ENCODE measurements around the gene XIAP.
A peak's percentile ranks its signal among the peaks of the same experiment; 100 is the strongest.
"Not testable (repeated sequence)": the region's sequence is repeated elsewhere in the genome, so short reads cannot be mapped to it uniquely, and the experiment has no call there.

Gene XIAP

GRCh38 chrX:123859846-123860838 lies at the start of gene XIAP:
TSS of gene XIAP (plus strand) at chrX:123860053. CDS start at chrX:123885663, 25,610 bp downstream.
- peak; percentile 88 for DNase-seq

GRCh38 chrX:123814343-123814742 lies 45.5 kb upstream of the XIAP start:
- DNase-seq: no peak

GRCh38 chrX:123814934-123815394 lies 44.9 kb upstream of the XIAP start:
- not testable (repeated sequence) for DNase-seq

- no peak for DNase-seq
These were observed 42.5 kb upstream of the XIAP start for GRCh38 chrX:123817288-123817894.

- no peak for DNase-seq
These were observed 41.6 kb upstream of the XIAP start for GRCh38 chrX:123818243-123818642.

GRCh38 chrX:123822965-123823364 lies 36.9 kb upstream of the XIAP start:
- no peak for DNase-seq

GRCh38 chrX:123830309-123830708 lies 29.5 kb upstream of the XIAP start:
- no peak for DNase-seq

- DNase-seq: peak; percentile 60
These were observed 26.5 kb upstream of the XIAP start for GRCh38 chrX:123833387-123833786.

- DNase-seq: no peak
These were observed 25.7 kb upstream of the XIAP start for GRCh38 chrX:123834116-123834515.

- no peak for DNase-seq
These were observed 24.0 kb upstream of the XIAP start for GRCh38 chrX:123835661-123836371.

- DNase-seq: not testable (repeated sequence)
These were observed 14.7 kb upstream of the XIAP start for GRCh38 chrX:123845129-123845528.

- DNase-seq: no peak
These were observed 13.2 kb upstream of the XIAP start for GRCh38 chrX:123846577-123847038.

- no peak for DNase-seq
These were observed 12.8 kb upstream of the XIAP start for GRCh38 chrX:123847056-123847455.

GRCh38 chrX:123849096-123849495 lies 10.8 kb upstream of the XIAP start:
- no peak for DNase-seq

- DNase-seq: not testable (repeated sequence)
These were observed 9.9 kb upstream of the XIAP start for GRCh38 chrX:123849906-123850305.

- DNase-seq: no peak
These were observed 8.8 kb upstream of the XIAP start for GRCh38 chrX:123851079-123851478.

GRCh38 chrX:123854329-123854728 lies 5.5 kb upstream of the XIAP start:
- no peak for DNase-seq

GRCh38 chrX:123859409-123859845 lies 426 bp upstream of the XIAP start:
- no peak for DNase-seq

- no peak for DNase-seq
These were observed 1.1 kb downstream of the XIAP start for GRCh38 chrX:123860983-123861382.

- DNase-seq: no peak
These were observed 9.6 kb downstream of the XIAP start for GRCh38 chrX:123869488-123869887.

GRCh38 chrX:123871309-123871708 lies 11.5 kb downstream of the XIAP start:
- DNase-seq: no peak

- no peak for DNase-seq
These were observed 14.1 kb downstream of the XIAP start for GRCh38 chrX:123873956-123874355.

- DNase-seq: no peak
These were observed 16.3 kb downstream of the XIAP start for GRCh38 chrX:123876177-123876576.
